Measurements from ENCODE around the gene WWOX. TPM values are rescaled to one million over a fixed set of nuclear protein-coding genes. Genes with fewer than 3 reads are reported as not detected.

The WWOX gene
- total RNA-seq, 1 experiment from 2014 or later, result 79.9 TPM

GRCh38 chr16:78195797-78196196, 96.3 kb downstream of the WWOX start:
- no peaks in the 10 kb centered on the region for H3K27me3 ChIP-seq (replicated peaks; ENCODE audit: insufficient read depth, low read depth, low read length, poor library complexity)
- intact Hi-C loops (cut with micrococcal nuclease; ENCODE audit: unreplicated experiment), result no loop called here
- no peak for DNase-seq (ENCODE audit: low spot score)
- H3K4me1 ChIP-seq (ENCODE audit: insufficient read depth, low read length, poor library complexity, severe bottlenecking), result peaks cover 5% of the 10 kb centered on the region
- no TSS peak for BruUV-seq (replicated peaks)
- no peak overlapping the region for H3K4me3 ChIP-seq (ENCODE audit: low read depth, low read length, poor library complexity, severe bottlenecking)
- ChIA-PET CTCF (no interaction called here), POLR2A (ENCODE audit: low non-redundant PET) (no interaction called here)
- H3K9me3 ChIP-seq (ENCODE audit: low read depth, low read length, poor library complexity, severe bottlenecking), result peaks cover 3% of the 10 kb centered on the region
- no peaks in the 10 kb centered on the region for H3K36me3 ChIP-seq (ENCODE audit: insufficient read depth, low read length, poor library complexity, severe bottlenecking)
- H3K27ac ChIP-seq (ENCODE audit: low read depth, low read length, poor library complexity, severe bottlenecking), result no peak overlapping the region
- TF ChIP-seq CTCF (conservative IDR thresholded peaks at IDR 0.05; ENCODE audit: low read depth, low read length), result no peak
- no peak for TF ChIP-seq EZH2 (IDR thresholded peaks at IDR 0.05; ENCODE audit: borderline replicate concordance, low read depth, low read length, poor library complexity, severe bottlenecking)

DNA sequence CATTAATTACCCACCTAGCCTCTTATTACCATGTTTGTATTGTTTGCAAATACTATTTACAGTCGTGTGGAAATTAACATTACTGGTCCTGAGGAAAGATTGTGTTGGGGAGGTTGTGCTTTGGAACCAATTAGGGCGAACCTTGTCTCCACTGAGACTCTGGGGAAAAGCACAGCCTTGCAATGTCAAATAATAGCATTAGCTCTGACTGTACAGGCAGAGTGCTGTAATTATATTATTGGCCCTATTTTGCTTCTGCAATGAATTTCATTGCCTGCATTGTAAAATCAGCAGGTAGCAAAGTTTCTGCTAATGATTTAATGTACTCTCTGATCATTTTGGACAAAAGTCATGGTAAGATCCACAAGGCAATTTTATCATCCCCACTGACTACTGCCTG, 97.0 kb downstream of the WWOX start:
- no peak overlapping the region for H3K27ac ChIP-seq (ENCODE audit: low read depth, low read length, poor library complexity, severe bottlenecking)
- H3K9me3 ChIP-seq (ENCODE audit: low read depth, low read length, poor library complexity, severe bottlenecking), result peaks cover 3% of the 10 kb centered on the region
- H3K4me3 ChIP-seq (ENCODE audit: low read depth, low read length, poor library complexity, severe bottlenecking), result no peak overlapping the region
- intact Hi-C loops (cut with micrococcal nuclease; ENCODE audit: unreplicated experiment), result no loop called here
- CTCF ChIA-PET, result no interaction called here
- peak; percentile 14 for DNase-seq (ENCODE audit: low spot score)
- peaks cover 5% of the 10 kb centered on the region for H3K4me1 ChIP-seq (ENCODE audit: insufficient read depth, low read length, poor library complexity, severe bottlenecking)
- BruUV-seq (replicated peaks), result no TSS peak
- POLR2A ChIA-PET (ENCODE audit: low non-redundant PET), result interaction anchor here (0.7 kb wide), 1 partner anchor 15 kb away, joined by 4 read pairs; no protein-coding TSS in a partner anchor
- no peak for TF ChIP-seq CTCF (conservative IDR thresholded peaks at IDR 0.05; ENCODE audit: low read depth, low read length)
- H3K27me3 ChIP-seq (replicated peaks; ENCODE audit: insufficient read depth, low read depth, low read length, poor library complexity), result no peaks in the 10 kb centered on the region
- no peaks in the 10 kb centered on the region for H3K36me3 ChIP-seq (ENCODE audit: insufficient read depth, low read length, poor library complexity, severe bottlenecking)

DNA sequence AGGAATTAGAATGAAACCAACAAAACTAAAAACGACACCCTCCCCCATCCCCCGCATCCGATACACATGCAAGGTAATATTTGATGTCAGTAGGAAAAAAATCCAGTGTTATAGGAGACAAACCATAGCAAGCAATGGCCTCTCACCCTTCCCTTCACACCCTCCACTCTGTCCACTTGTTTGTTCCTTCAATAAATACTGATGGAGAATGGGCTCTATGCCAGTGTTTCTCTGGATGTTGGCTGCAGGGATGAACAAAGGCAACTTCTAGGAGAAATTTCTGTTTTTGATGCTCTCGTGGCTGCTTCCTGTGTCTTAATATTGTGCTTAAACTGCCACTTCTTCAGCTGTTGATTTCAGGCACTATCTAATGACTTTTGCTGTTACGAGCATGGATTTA, 98.8 kb downstream of the WWOX start:
- no peak overlapping the region for H3K4me3 ChIP-seq (ENCODE audit: low read depth, low read length, poor library complexity, severe bottlenecking)
- BruUV-seq (replicated peaks), result no TSS peak
- intact Hi-C loops (cut with micrococcal nuclease; ENCODE audit: unreplicated experiment), result no loop called here
- DNase-seq (ENCODE audit: low spot score), result no peak
- H3K36me3 ChIP-seq (ENCODE audit: insufficient read depth, low read length, poor library complexity, severe bottlenecking), result no peaks in the 10 kb centered on the region
- H3K4me1 ChIP-seq (ENCODE audit: insufficient read depth, low read length, poor library complexity, severe bottlenecking), result peaks cover 5% of the 10 kb centered on the region
- POLR2A ChIA-PET (ENCODE audit: low non-redundant PET), result no interaction called here
- H3K27me3 ChIP-seq (replicated peaks; ENCODE audit: insufficient read depth, low read depth, low read length, poor library complexity), result no peaks in the 10 kb centered on the region
- H3K27ac ChIP-seq (ENCODE audit: low read depth, low read length, poor library complexity, severe bottlenecking), result no peak overlapping the region
- CTCF ChIA-PET, result no interaction called here
- no peak for TF ChIP-seq CTCF (conservative IDR thresholded peaks at IDR 0.05; ENCODE audit: low read depth, low read length)
- TF ChIP-seq EZH2 (IDR thresholded peaks at IDR 0.05; ENCODE audit: borderline replicate concordance, low read depth, low read length, poor library complexity, severe bottlenecking), result no peak
- no peaks in the 10 kb centered on the region for H3K9me3 ChIP-seq (ENCODE audit: low read depth, low read length, poor library complexity, severe bottlenecking)

All from A673 (cell line).